ENCODE results near the gene PBX1.

- no peak for TF ChIP-seq JUN (IDR thresholded peaks at IDR 0.05; ENCODE audit: borderline replicate concordance, insufficient read depth, insufficient read length, low read depth)
- TF ChIP-seq POLR2AphosphoS5 (IDR thresholded peaks at IDR 0.05; ENCODE audit: insufficient read depth, low read depth, low read length), result no peak
- TF ChIP-seq POLR2A (IDR thresholded peaks at IDR 0.05; ENCODE audit: low read depth, low read length), result no peak
Observed at GRCh38 chr1:164755690-164756089, 196.7 kb downstream of the PBX1 start.
